Measurements from ENCODE around the gene ZSWIM3.
A peak's percentile ranks its signal among the peaks of the same experiment; 100 is the strongest.

ZSWIM3 gene

GRCh38 chr20:45833030-45833882 lies 24.2 kb upstream of the ZSWIM3 start, which contains the start of gene SNX21:
Gene SNX21, plus strand, starts transcription at chr20:45833799. Its CDS starts 121 bp downstream, at chr20:45833920.
- peak; percentile 89 for DNase-seq (ENCODE audit: low read depth)

- DNase-seq (ENCODE audit: low read depth): no peak
These were observed 23.3 kb upstream of the ZSWIM3 start for GRCh38 chr20:45833883-45834796.

- DNase-seq (ENCODE audit: low read depth): no peak
These were observed 22.6 kb upstream of the ZSWIM3 start for GRCh38 chr20:45834797-45835161.

- no peak for DNase-seq (ENCODE audit: low read depth)
These were observed 22.1 kb upstream of the ZSWIM3 start for GRCh38 chr20:45835329-45835765.

GRCh38 chr20:45835825-45836224 lies 21.6 kb upstream of the ZSWIM3 start:
- peak; percentile 73 for DNase-seq (ENCODE audit: low read depth)

- no peak for DNase-seq (ENCODE audit: low read depth)
These were observed 20.6 kb upstream of the ZSWIM3 start for GRCh38 chr20:45836841-45837240.

- DNase-seq (ENCODE audit: low read depth): no peak
These were observed 16.7 kb upstream of the ZSWIM3 start for GRCh38 chr20:45840700-45841198.

GRCh38 chr20:45841407-45842129 lies 15.8 kb upstream of the ZSWIM3 start:
- no peak for DNase-seq (ENCODE audit: low read depth)

- DNase-seq (ENCODE audit: low read depth): peak; percentile 70
These were observed 15.1 kb upstream of the ZSWIM3 start for GRCh38 chr20:45842169-45842812.

GRCh38 chr20:45843506-45843905 lies 13.9 kb upstream of the ZSWIM3 start:
- DNase-seq (ENCODE audit: low read depth): no peak

GRCh38 chr20:45845452-45845851 lies 12.0 kb upstream of the ZSWIM3 start:
- DNase-seq (ENCODE audit: low read depth): no peak

- DNase-seq (ENCODE audit: low read depth): no peak
These were observed 9.0 kb upstream of the ZSWIM3 start for GRCh38 chr20:45848421-45848820.

- DNase-seq (ENCODE audit: low read depth): no peak
These were observed 8.3 kb upstream of the ZSWIM3 start for GRCh38 chr20:45848969-45849582.

GRCh38 chr20:45850238-45850637 lies 7.2 kb upstream of the ZSWIM3 start:
- DNase-seq (ENCODE audit: low read depth): no peak

- no peak for DNase-seq (ENCODE audit: low read depth)
These were observed 6.5 kb upstream of the ZSWIM3 start for GRCh38 chr20:45850926-45851325.

GRCh38 chr20:45851501-45851900 lies 5.9 kb upstream of the ZSWIM3 start:
- no peak for DNase-seq (ENCODE audit: low read depth)

- no peak for DNase-seq (ENCODE audit: low read depth)
These were observed 5.1 kb upstream of the ZSWIM3 start for GRCh38 chr20:45852326-45852725.

- DNase-seq (ENCODE audit: low read depth): no peak
These were observed 3.9 kb upstream of the ZSWIM3 start for GRCh38 chr20:45853484-45853883.

GRCh38 chr20:45857882-45858216 lies 435 bp downstream of the ZSWIM3 start:
- DNase-seq (ENCODE audit: low read depth): no peak

GRCh38 chr20:45859916-45860315 lies 2.5 kb downstream of the ZSWIM3 start:
- DNase-seq (ENCODE audit: low read depth): no peak

GRCh38 chr20:45860560-45861220 lies 3.3 kb downstream of the ZSWIM3 start:
- no peak for DNase-seq (ENCODE audit: low read depth)
